Endothelial cell of umbilical vein (primary cell): Measurements from ENCODE around the gene EHMT1. TPM values are rescaled to one million over a fixed set of nuclear protein-coding genes. Genes with fewer than 3 reads are reported as not detected.

Experiments
- BruUV-seq: library from RNA; stranded (reverse); fragments of 400-500 nt; replicated peaks from 2 replicates; lab custom pipeline; 2021; lab: Mats Ljungman, UMichigan
- CTCF ChIA-PET: fragments of 300-600, 350-600 bp; sonication (Branson Sonifier 250); formaldehyde crosslinking; loops from one replicate; lab custom pipeline; 2021; ENCODE audit warnings: antibody characterized with exemption, inconsistent platforms; lab: Charles Lee
- POLR2A ChIA-PET: fragments of 300-600, 350-600 bp; sonication (Branson Sonifier 250); formaldehyde crosslinking; loops from one replicate; lab custom pipeline; 2021; ENCODE audit warnings: antibody characterized with exemption, inconsistent platforms; lab: Charles Lee
- DNase-seq: peaks from one replicate; pipeline ENCODE4 v3.0.0-alpha.2; 2011; ENCODE audit warnings: low read depth, low spot score
- FAIRE-seq: peaks from 2 replicates; lab custom pipeline; 2011; peaks lifted over from hg19 to GRCh38; lab: Jason Lieb, UNC
- H2AFZ ChIP-seq: 2 replicates; pipeline ENCODE4 v1.6.0; 2012; ENCODE audit warnings: low read depth, low read length, control low read depth, inconsistent platforms
- H3K27ac ChIP-seq: 2 replicates; pipeline ENCODE4 v1.5.1; 2011; ENCODE audit warnings: low read depth, mild to moderate bottlenecking, control low read depth, low read length, moderate library complexity; ENCODE audit not compliant: insufficient read depth
- H3K27me3 ChIP-seq, 2 experiments: 2 replicates each; pipeline versions ENCODE4 v1.6.0 to v1.6.1; 2011; ENCODE audit warnings: low read length in 2 of 2, mixed read lengths in 1 of 2; ENCODE audit not compliant: control insufficient read depth in 2 of 2, insufficient read depth in 2 of 2
- H3K36me3 ChIP-seq, 2 experiments: 2 replicates in 1 of 2; 3 replicates in 1 of 2; pipeline ENCODE4 v1.5.1; 2011; ENCODE audit warnings: low read length in 2 of 2, mild to moderate bottlenecking in 1 of 2, moderate library complexity in 1 of 2; ENCODE audit not compliant: control insufficient read depth in 2 of 2, insufficient read depth in 2 of 2; ENCODE audit errors: extremely low read depth in 1 of 2
- H3K4me1 ChIP-seq: 3 replicates; pipeline ENCODE4 v1.5.1; 2011; ENCODE audit warnings: mild to moderate bottlenecking, low read length; ENCODE audit not compliant: control insufficient read depth, insufficient read depth; ENCODE audit errors: extremely low read depth
- H3K4me2 ChIP-seq: 2 replicates; pipeline ENCODE4 v1.6.1; 2011; ENCODE audit warnings: low read length, control low read depth, mixed read lengths; ENCODE audit not compliant: insufficient read depth
- H3K4me3 ChIP-seq, 3 experiments: fragments of 200-600 bp in 1 of 3; sonication (generic), shearing (Covaris generic) in 1 of 3; replicated peaks in 1 of 3; 2 replicates each; pipeline ENCODE4 v1.5.1; 2011 to 2016; ENCODE audit warnings: control low read depth in 3 of 3, low read length in 3 of 3, mild to moderate bottlenecking in 2 of 3, inconsistent platforms in 1 of 3, low read depth in 1 of 3, moderate library complexity in 1 of 3; ENCODE audit not compliant: insufficient read depth in 1 of 3
- H3K79me2 ChIP-seq: 2 replicates; pipeline ENCODE4 v1.6.0; 2012; ENCODE audit warnings: low read length, inconsistent platforms; ENCODE audit not compliant: control insufficient read depth, insufficient read depth
- H3K9ac ChIP-seq: replicated peaks from 2 replicates; pipeline ENCODE3; 2011; ENCODE audit warnings: low read length, control low read depth; ENCODE audit not compliant: insufficient read depth; ENCODE audit errors: extremely low read depth
- H3K9me1 ChIP-seq: replicated peaks from 3 replicates; pipeline ENCODE4 v1.6.0; 2011; ENCODE audit warnings: mild to moderate bottlenecking, low read length; ENCODE audit not compliant: control insufficient read depth, insufficient read depth; ENCODE audit errors: extremely low read depth
- H3K9me3 ChIP-seq: replicated peaks from 2 replicates; pipeline ENCODE4 v1.5.1; 2012; ENCODE audit warnings: low read length, inconsistent platforms; ENCODE audit not compliant: control insufficient read depth, insufficient read depth
- H4K20me1 ChIP-seq: replicated peaks from 2 replicates; pipeline ENCODE3; 2011; ENCODE audit warnings: mild to moderate bottlenecking, low read length; ENCODE audit not compliant: control insufficient read depth, insufficient read depth; ENCODE audit errors: extremely low read depth
- EZH2 ChIP-seq: IDR thresholded peaks from 2 replicates; pipeline ENCODE4 v1.6.1; 2012; ENCODE audit warnings: borderline replicate concordance, low read depth, mild to moderate bottlenecking, moderate library complexity, low read length, inconsistent platforms; ENCODE audit not compliant: severe bottlenecking
- FOS ChIP-seq: IDR thresholded peaks from 2 replicates; pipeline ENCODE4 v1.6.1; 2011; ENCODE audit warnings: mild to moderate bottlenecking, low read length, moderate library complexity, borderline replicate concordance; ENCODE audit not compliant: insufficient read depth
- GATA2 ChIP-seq: IDR thresholded peaks from 2 replicates; pipeline ENCODE4 v1.7.0; 2011; ENCODE audit warnings: low read depth, mild to moderate bottlenecking, moderate library complexity, mixed read lengths, low read length; ENCODE audit not compliant: insufficient read length, insufficient read depth
- JUN ChIP-seq: IDR thresholded peaks from 2 replicates; pipeline ENCODE4 v1.6.1; 2011; ENCODE audit warnings: borderline replicate concordance, low read depth; ENCODE audit not compliant: insufficient read length, insufficient read depth
- MYC ChIP-seq: IDR thresholded peaks from one replicate; pipeline ENCODE4 v1.6.1; 2011; ENCODE audit warnings: mild to moderate bottlenecking, low read depth, low read length
- POLR2A ChIP-seq: IDR thresholded peaks from 2 replicates; pipeline ENCODE4 v1.6.1; 2012; ENCODE audit warnings: low read depth, mild to moderate bottlenecking, control low read depth, low read length
- POLR2AphosphoS5 ChIP-seq: IDR thresholded peaks from 2 replicates; pipeline ENCODE4 v1.6.1; 2012; ENCODE audit warnings: low read depth, mild to moderate bottlenecking, control low read depth, low read length, moderate library complexity; ENCODE audit not compliant: insufficient read depth
- dilution Hi-C: fragments of 300-500 bp; cut with MboI; formaldehyde crosslinking; loops from one replicate; pipeline ENCODE4 v1.15.0; 2019; ENCODE audit warnings: low sequenced_read_pairs; ENCODE audit not compliant: extremely low pct_ligation_motif_present
- intact Hi-C: fragments of 100-400 bp; cut with micrococcal nuclease; formaldehyde crosslinking; loops from one replicate; pipeline ENCODE4 v1.10.0; 2022
- polyA plus RNA-seq, 4 experiments: library from polyadenylated mRNA; depleted of rRNA in 3 of 4; stranded (reverse) in 3 of 4; unstranded in 1 of 4; fragments of >200 nt; gene quantifications; 2 replicates each; pipeline versions ENCODE4 v1.2.1 to v1.2.3, GENCODE V29; 2011 to 2012; ENCODE audit warnings: missing spikeins in 1 of 4
- total RNA-seq: library from RNA; stranded (reverse); gene quantifications from 2 replicates; pipeline ENCODE4 v1.2.3, GENCODE V29; 2021
- TF ChIP-seq, protein P1 (sequence below): IDR thresholded peaks from 2 replicates; pipeline ENCODE4 v1.6.1; 2011; ENCODE audit not compliant: insufficient read depth, insufficient read length
- TF ChIP-seq, protein P2 (sequence below), 2 donors: IDR thresholded peaks; 1 replicate in 1 of 2; 2 replicates in 1 of 2; pipeline ENCODE4 v1.5.1; 2011; ENCODE audit warnings: low read length in 2 of 2, mild to moderate bottlenecking in 2 of 2, moderate library complexity in 2 of 2, control low read depth in 1 of 2, inconsistent platforms in 1 of 2, low read depth in 1 of 2; ENCODE audit not compliant: insufficient read depth in 1 of 2; ENCODE audit errors: extremely low read depth in 1 of 2

The EHMT1 gene
- total and polyA plus RNA-seq, 2 donors (not counting 3 experiments of a cell fraction or from before 2014, with no cell fraction given), result 48.2 to 104 TPM

DNA sequence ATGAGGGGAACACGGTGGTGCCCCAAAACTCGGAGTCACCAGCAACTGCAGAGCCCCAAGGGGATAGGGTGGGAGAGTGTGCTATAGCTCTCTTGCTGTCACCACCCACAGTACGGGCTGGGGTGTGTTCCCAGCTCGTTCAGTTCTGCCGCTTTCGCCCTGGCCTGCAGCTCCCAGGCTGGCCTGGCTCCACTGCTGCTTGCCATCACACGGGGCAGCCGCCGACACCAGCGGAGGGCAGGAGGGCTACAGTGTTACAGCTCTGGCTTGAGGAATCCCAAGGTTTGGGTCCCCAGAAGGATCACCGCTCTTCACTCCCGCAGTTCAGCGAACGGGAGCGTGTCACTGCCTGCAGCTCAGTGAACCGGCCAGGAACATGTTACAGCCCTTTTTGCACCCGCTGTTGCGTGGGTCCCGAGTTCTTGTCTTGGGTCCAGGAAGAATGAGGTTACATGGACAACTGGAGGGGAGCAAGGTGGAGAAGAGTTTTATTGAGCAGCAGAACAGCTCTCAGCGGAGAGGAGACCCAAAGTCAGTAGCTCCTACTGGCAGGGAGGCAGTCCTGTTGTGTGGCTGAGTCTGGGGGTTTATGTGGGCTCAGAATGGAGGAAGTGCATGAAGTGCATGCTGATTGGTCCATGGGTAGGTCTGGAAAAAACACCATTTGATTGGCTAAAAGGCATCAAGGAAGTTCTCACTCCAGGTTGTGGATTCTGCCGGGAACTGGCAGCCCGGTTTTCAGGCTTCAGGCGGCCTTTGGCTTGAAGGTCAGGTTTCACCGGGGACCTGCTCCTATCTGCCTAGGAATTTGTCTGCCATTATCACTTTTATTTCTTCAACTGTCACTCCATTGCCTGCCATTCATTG is 113.4 kb downstream of the EHMT1 start:
- Histone ChIP-seq H3K36me3 (peaks cover 0 to 25% of the 10 kb centered on the region in 2 experiments), H3K27ac (no peak overlapping the region), H3K4me3 (no peak overlapping the region), H3K9me3 (no peaks in the 10 kb centered on the region), H3K4me2 (no peak overlapping the region), H3K9ac (no peak overlapping the region), H3K9me1 (no peaks in the 10 kb centered on the region), H4K20me1 (no peaks in the 10 kb centered on the region), H3K4me1 (no peaks in the 10 kb centered on the region), H3K79me2 (peaks cover 9% of the 10 kb centered on the region), H3K27me3 (no peaks in the 10 kb centered on the region), H2AFZ (no peak overlapping the region)
- FAIRE-seq (no peak), DNase-seq (no peak)
- intact Hi-C loops (no loop called here), dilution Hi-C loops (no loop called here)
- TF ChIP-seq EZH2, result no peak
- no peak for TF ChIP-seq FOS
- TF ChIP-seq, protein P1, sequence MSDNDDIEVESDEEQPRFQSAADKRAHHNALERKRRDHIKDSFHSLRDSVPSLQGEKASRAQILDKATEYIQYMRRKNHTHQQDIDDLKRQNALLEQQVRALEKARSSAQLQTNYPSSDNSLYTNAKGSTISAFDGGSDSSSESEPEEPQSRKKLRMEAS, result no peak
- TF ChIP-seq POLR2AphosphoS5, result no peak
- no peak for TF ChIP-seq POLR2A
- no peak for TF ChIP-seq JUN
- no peak for TF ChIP-seq MYC
- TF ChIP-seq GATA2, result no peak
- TF ChIP-seq, protein P2, sequence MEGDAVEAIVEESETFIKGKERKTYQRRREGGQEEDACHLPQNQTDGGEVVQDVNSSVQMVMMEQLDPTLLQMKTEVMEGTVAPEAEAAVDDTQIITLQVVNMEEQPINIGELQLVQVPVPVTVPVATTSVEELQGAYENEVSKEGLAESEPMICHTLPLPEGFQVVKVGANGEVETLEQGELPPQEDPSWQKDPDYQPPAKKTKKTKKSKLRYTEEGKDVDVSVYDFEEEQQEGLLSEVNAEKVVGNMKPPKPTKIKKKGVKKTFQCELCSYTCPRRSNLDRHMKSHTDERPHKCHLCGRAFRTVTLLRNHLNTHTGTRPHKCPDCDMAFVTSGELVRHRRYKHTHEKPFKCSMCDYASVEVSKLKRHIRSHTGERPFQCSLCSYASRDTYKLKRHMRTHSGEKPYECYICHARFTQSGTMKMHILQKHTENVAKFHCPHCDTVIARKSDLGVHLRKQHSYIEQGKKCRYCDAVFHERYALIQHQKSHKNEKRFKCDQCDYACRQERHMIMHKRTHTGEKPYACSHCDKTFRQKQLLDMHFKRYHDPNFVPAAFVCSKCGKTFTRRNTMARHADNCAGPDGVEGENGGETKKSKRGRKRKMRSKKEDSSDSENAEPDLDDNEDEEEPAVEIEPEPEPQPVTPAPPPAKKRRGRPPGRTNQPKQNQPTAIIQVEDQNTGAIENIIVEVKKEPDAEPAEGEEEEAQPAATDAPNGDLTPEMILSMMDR (IDR thresholded peaks at IDR 0.05; ENCODE audit: extremely low read depth in 1 of 2, insufficient read depth in 1 of 2, low read depth in 1 of 2, low read length in 2 of 2), result no peak
- POLR2A ChIA-PET, result no interaction called here
- no TSS peak for BruUV-seq
- CTCF ChIA-PET, result no interaction called here
